ENCODE data around the gene IFIT2.

GRCh38 chr10:89305766-89306433, 4.1 kb downstream of the IFIT2 start:
- TF ChIP-seq EGR1 (IDR thresholded peaks at IDR 0.05; ENCODE audit: low read depth), result no peak
- no peak for TF ChIP-seq EZH2 (IDR thresholded peaks at IDR 0.05)
- no peak for TF ChIP-seq JUND (IDR thresholded peaks at IDR 0.05)
- TF ChIP-seq CTCF (IDR thresholded peaks at IDR 0.05 in 2 of 3, conservative IDR thresholded peaks at IDR 0.05 in 1 of 3; ENCODE audit: borderline replicate concordance in 1 of 3, insufficient read depth in 1 of 3, low read depth in 2 of 3, low read length in 2 of 3), result no peak
- no peak for TF ChIP-seq YY1 (IDR thresholded peaks at IDR 0.05; ENCODE audit: extremely low read depth, insufficient replicate concordance, low read depth, low read length)
- TF ChIP-seq MAX (IDR thresholded peaks at IDR 0.05), result no peak
- TF ChIP-seq ZBTB33 (IDR thresholded peaks at IDR 0.05; ENCODE audit: extremely low read depth, insufficient replicate concordance, low read length), result no peak
- no peak for TF ChIP-seq POLR2AphosphoS5 (IDR thresholded peaks at IDR 0.05; ENCODE audit: low read depth, low read length)
- TF ChIP-seq EZH2phosphoT487 (IDR thresholded peaks at IDR 0.05; ENCODE audit: borderline replicate concordance), result no peak
- no peak for TF ChIP-seq POLR2A (IDR thresholded peaks at IDR 0.05; ENCODE audit: borderline replicate concordance, extremely low read depth, insufficient read depth, insufficient read length)

Measured in HCT116 (cell line).